IMR-90 (cell line): ENCODE measurements around the gene SLC38A3. TPM values are rescaled to one million over a fixed set of nuclear protein-coding genes. Genes with fewer than 3 reads are reported as not detected.

ENCODE experiments used
- ATAC-seq: fragments of 200-7000 bp; cut with Tn5 transposase; 2 replicates; pipeline ENCODE4 v1.9.1; 2020; ENCODE audit warnings: low read depth, mild to moderate bottlenecking, moderate library complexity
- BruUV-seq: library from RNA; stranded (reverse); fragments of 400-500 nt; replicated peaks from 2 replicates; lab custom pipeline; 2021; lab: Mats Ljungman, UMichigan
- CTCF ChIA-PET: fragments of 300-600 bp; formaldehyde crosslinking; extraction: SDS; loops from one replicate; lab custom pipeline; 2021; ENCODE audit warnings: antibody characterized with exemption; lab: Yijun Ruan, JAX
- POLR2A ChIA-PET: fragments of 300-600 bp; sonication (Branson Sonifier 250); formaldehyde crosslinking; loops from one replicate; lab custom pipeline; 2022; ENCODE audit warnings: antibody characterized with exemption; ENCODE audit not compliant: unreplicated experiment; lab: Charles Lee
- DNase-seq: peaks from one replicate; pipeline ENCODE4 v3.0.0; 2013
- H2AFZ ChIP-seq: replicated peaks from 2 replicates; pipeline ENCODE3; 2013; ENCODE audit warnings: low read length, mild to moderate bottlenecking; ENCODE audit not compliant: poor library complexity
- H2AK5ac ChIP-seq: 2 replicates; pipeline ENCODE4 v1.6.1; 2013; ENCODE audit warnings: low read depth, low read length, inconsistent platforms
- H2AK9ac ChIP-seq: replicated peaks from 2 replicates; pipeline ENCODE3; 2013; ENCODE audit warnings: mild to moderate bottlenecking, low read depth, low read length, moderate library complexity; ENCODE audit not compliant: poor library complexity
- H2BK120ac ChIP-seq: 2 replicates; pipeline ENCODE4 v1.6.1; 2013; ENCODE audit warnings: low read depth, low read length, inconsistent platforms
- H2BK15ac ChIP-seq: 3 replicates; pipeline ENCODE4 v1.6.1; 2013; ENCODE audit warnings: low read depth, low read length, inconsistent platforms
- H2BK20ac ChIP-seq: 2 replicates; pipeline ENCODE4 v1.6.1; 2013; ENCODE audit warnings: low read depth, mild to moderate bottlenecking, inconsistent platforms, low read length, moderate library complexity
- H2BK5ac ChIP-seq: 2 replicates; pipeline ENCODE4 v1.6.1; 2013; ENCODE audit warnings: mild to moderate bottlenecking, low read depth, low read length, inconsistent platforms; ENCODE audit not compliant: poor library complexity, severe bottlenecking
- H3K14ac ChIP-seq: replicated peaks from 2 replicates; pipeline ENCODE4 v1.6.1; 2013; ENCODE audit warnings: low read depth, low read length, inconsistent platforms
- H3K18ac ChIP-seq: 2 replicates; pipeline ENCODE4 v1.6.1; 2013; ENCODE audit warnings: low read depth, low read length, control low read depth
- H3K23ac ChIP-seq: 2 replicates; pipeline ENCODE4 v1.6.1; 2013; ENCODE audit warnings: low read depth, low read length, inconsistent platforms
- H3K27ac ChIP-seq: 2 replicates; pipeline ENCODE4 v1.5.1; 2013; ENCODE audit warnings: mild to moderate bottlenecking, control low read depth, low read length; ENCODE audit not compliant: insufficient read depth
- H3K27me3 ChIP-seq: 2 replicates; pipeline ENCODE4 v1.6.1; 2013; ENCODE audit warnings: low read length; ENCODE audit not compliant: control insufficient read depth, insufficient read depth
- H3K36me3 ChIP-seq: 2 replicates; pipeline ENCODE4 v1.6.1; 2013; ENCODE audit warnings: low read length, mixed read lengths; ENCODE audit not compliant: control insufficient read depth, insufficient read depth
- H3K4ac ChIP-seq: 2 replicates; pipeline ENCODE4 v1.6.1; 2013; ENCODE audit warnings: low read depth, low read length, inconsistent platforms
- H3K4me1 ChIP-seq: 2 replicates; pipeline ENCODE4 v1.6.1; 2013; ENCODE audit warnings: low read length, mixed read lengths; ENCODE audit not compliant: control insufficient read depth, insufficient read depth
- H3K4me2 ChIP-seq: 2 replicates; pipeline ENCODE4 v1.6.1; 2013; ENCODE audit warnings: low read depth, mild to moderate bottlenecking, control low read depth, low read length, moderate library complexity
- H3K4me3 ChIP-seq: 2 replicates; pipeline ENCODE4 v1.5.1; 2013; ENCODE audit warnings: low read depth, mild to moderate bottlenecking, control low read depth, low read length, moderate library complexity; ENCODE audit not compliant: insufficient read depth
- H3K56ac ChIP-seq: 2 replicates; pipeline ENCODE4 v1.6.1; 2013; ENCODE audit warnings: low read length, inconsistent platforms; ENCODE audit not compliant: insufficient read depth; ENCODE audit errors: extremely low read depth
- H3K79me1 ChIP-seq, 2 experiments: 2 replicates each; pipeline ENCODE4 v1.6.1; 2013; ENCODE audit warnings: low read length in 2 of 2, inconsistent platforms in 1 of 2, low read depth in 1 of 2
- H3K9ac ChIP-seq: 2 replicates; pipeline ENCODE4 v1.6.1; 2013; ENCODE audit warnings: low read depth, low read length, control low read depth
- H3K9me1 ChIP-seq: 2 replicates; pipeline ENCODE4 v1.6.1; 2013; ENCODE audit warnings: low read length, inconsistent platforms; ENCODE audit not compliant: insufficient read depth
- H3K9me3 ChIP-seq: 2 replicates; pipeline ENCODE4 v1.6.1; 2013; ENCODE audit warnings: low read length; ENCODE audit not compliant: control insufficient read depth, insufficient read depth
- H4K20me1 ChIP-seq: 2 replicates; pipeline ENCODE4 v1.6.1; 2013; ENCODE audit warnings: low read length, inconsistent platforms; ENCODE audit not compliant: insufficient read depth
- H4K5ac ChIP-seq: 2 replicates; pipeline ENCODE4 v1.6.1; 2013; ENCODE audit warnings: mild to moderate bottlenecking, low read depth, low read length, control low read depth
- H4K8ac ChIP-seq, 2 experiments: 2 replicates each; pipeline ENCODE4 v1.6.1; 2013; ENCODE audit warnings: low read depth in 2 of 2, low read length in 2 of 2, control low read depth in 1 of 2, inconsistent platforms in 1 of 2
- H4K91ac ChIP-seq: 2 replicates; pipeline ENCODE4 v1.6.1; 2013; ENCODE audit warnings: low read depth, low read length, inconsistent platforms; ENCODE audit not compliant: insufficient read depth
- BHLHE40 ChIP-seq: fragments of 150-350 bp; IDR thresholded peaks from 2 replicates; pipeline ENCODE4 v1.6.1; 2016; ENCODE audit warnings: mild to moderate bottlenecking, low read depth, low read length
- CEBPB ChIP-seq: IDR thresholded peaks from 2 replicates; pipeline ENCODE4 v1.6.1; 2012; ENCODE audit warnings: low read depth, low read length, improper control_type of control experiment
- CHD1 ChIP-seq: IDR thresholded peaks from 2 replicates; pipeline ENCODE4 v1.6.1; 2012; ENCODE audit warnings: low read depth, low read length, improper control_type of control experiment
- FOS ChIP-seq: fragments of 150-350 bp; IDR thresholded peaks from 2 replicates; pipeline ENCODE4 v1.6.1; 2016; ENCODE audit warnings: low read depth, low read length
- MAFK ChIP-seq: IDR thresholded peaks from 2 replicates; pipeline ENCODE4 v1.6.1; 2012; ENCODE audit warnings: low read depth, low read length, improper control_type of control experiment
- MAZ ChIP-seq: IDR thresholded peaks from 2 replicates; pipeline ENCODE4 v1.6.1; 2012; ENCODE audit warnings: low read depth, mild to moderate bottlenecking, low read length, improper control_type of control experiment, moderate library complexity, borderline replicate concordance
- MXI1 ChIP-seq: IDR thresholded peaks from 2 replicates; pipeline ENCODE4 v1.6.1; 2012; ENCODE audit warnings: low read depth, mild to moderate bottlenecking, low read length, moderate library complexity, borderline replicate concordance
- NFE2L2 ChIP-seq: fragments of 150-350 bp; IDR thresholded peaks from 2 replicates; pipeline ENCODE4 v1.6.1; 2016; ENCODE audit warnings: low read depth, mild to moderate bottlenecking, low read length
- POLR2A ChIP-seq: IDR thresholded peaks from 2 replicates; pipeline ENCODE4 v1.6.1; 2012; ENCODE audit warnings: mild to moderate bottlenecking, low read depth, low read length
- RAD21 ChIP-seq: IDR thresholded peaks from 2 replicates; pipeline ENCODE4 v1.6.1; 2012; ENCODE audit warnings: low read length, improper control_type of control experiment
- RCOR1 ChIP-seq: IDR thresholded peaks from 2 replicates; pipeline ENCODE4 v1.6.1; 2012; ENCODE audit warnings: mild to moderate bottlenecking, low read length, improper control_type of control experiment; ENCODE audit not compliant: insufficient replicate concordance
- RFX5 ChIP-seq: IDR thresholded peaks from 2 replicates; pipeline ENCODE4 v1.8.0; 2012; ENCODE audit warnings: low read depth, mild to moderate bottlenecking, low read length, moderate library complexity
- SMC3 ChIP-seq: fragments of 150-350 bp; IDR thresholded peaks from 2 replicates; pipeline ENCODE4 v1.6.1; 2016; ENCODE audit warnings: low read depth, mild to moderate bottlenecking, antibody characterized with exemption, low read length, moderate library complexity
- WGBS, 2 experiments: methylation state at CpG; one replicate each; pipeline versions ENCODE4 v1.1.5 to v1.1.7; 2013; ENCODE audit warnings: missing lambda C conversion rate in 2 of 2; ENCODE audit not compliant: insufficient read length in 1 of 2; ENCODE audit errors: extremely low coverage in 2 of 2; 5-methylcytosine and 5-hydroxymethylcytosine counted together
- dilution Hi-C: fragments of 300-500 bp; cut with HindIII; formaldehyde crosslinking; loops from one replicate; pipeline ENCODE4 v1.14.3; 2018; ENCODE audit warnings: low sequenced_read_pairs; ENCODE audit not compliant: unreplicated experiment
- in situ Hi-C: fragments of 300-500 bp; cut with MboI; formaldehyde crosslinking; loops from 3 replicates; pipeline ENCODE4 v1.14.3; 2019; ENCODE audit warnings: low sequenced_read_pairs, inconsistent platforms, mixed read lengths
- intact Hi-C: fragments of 100-400 bp; cut with micrococcal nuclease; formaldehyde crosslinking; loops from 2 replicates; pipeline ENCODE4 v1.10.0; 2022
- polyA plus RNA-seq, 3 experiments: library from polyadenylated mRNA; depleted of rRNA; stranded (reverse); fragments of >200 nt; gene quantifications; 2 replicates each; pipeline ENCODE4 v1.2.3, GENCODE V29; 2012; ENCODE audit warnings: low replicate concordance in 1 of 3
- total RNA-seq: library from RNA; depleted of rRNA; stranded (reverse); fragments of >200 nt; gene quantifications from 2 replicates; pipeline ENCODE4 v1.2.3, GENCODE V29; 2012
- TF ChIP-seq, protein P1 (sequence below): conservative IDR thresholded peaks from 2 replicates; pipeline ENCODE4 v1.5.1; 2012; ENCODE audit warnings: mild to moderate bottlenecking, low read depth, low read length, improper control_type of control experiment
- TF ChIP-seq, protein P2 (sequence below): fragments of 150-350 bp; IDR thresholded peaks from 2 replicates; pipeline ENCODE4 v1.6.1; 2016; ENCODE audit warnings: low read depth, mild to moderate bottlenecking, low read length, moderate library complexity, borderline replicate concordance
- TF ChIP-seq, protein P3 (sequence below): fragments of 150-350 bp; IDR thresholded peaks from 2 replicates; pipeline ENCODE4 v1.6.1; 2017; ENCODE audit warnings: mild to moderate bottlenecking, antibody characterized with exemption, low read length, low read depth

Gene SLC38A3
- total and polyA plus RNA-seq, 2 of the 4 experiments (the other 2 are of a cell fraction) = 0.12 to 0.36 TPM

DNA sequence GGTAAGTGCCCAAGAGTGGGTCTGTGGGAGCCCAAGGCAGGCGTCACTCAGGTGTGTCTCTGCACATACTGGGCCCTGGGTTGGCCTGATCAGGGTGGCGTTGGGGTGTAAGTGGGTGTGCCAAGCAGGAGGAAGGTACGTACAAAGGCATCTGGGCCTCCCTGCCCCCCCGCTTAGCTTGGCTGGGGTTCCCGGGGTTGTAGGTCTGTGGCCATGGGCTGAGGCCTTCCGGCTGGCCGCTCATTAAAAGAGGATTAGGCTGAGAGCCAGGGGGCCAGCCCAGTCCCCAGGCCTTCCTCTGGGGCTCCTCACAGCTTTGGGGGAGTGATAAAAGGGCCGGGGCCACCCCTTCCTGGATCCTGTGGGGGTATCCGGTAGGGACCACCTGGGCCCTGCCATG, 36.7 kb upstream of the SLC38A3 start:
- no peak for DNase-seq

More for the DNA sequence above, 36.7 kb upstream of the SLC38A3 start:
- dilution Hi-C loops = no loop called here
- TF ChIP-seq FOS = no peak
- no peak for TF ChIP-seq BHLHE40
- TF ChIP-seq CHD1 = no peak
- TF ChIP-seq MAFK = no peak
- no peak for TF ChIP-seq RCOR1
- no peak for TF ChIP-seq RFX5
- no peak for TF ChIP-seq MXI1
- no peak for TF ChIP-seq SMC3
- TF ChIP-seq, protein P1, sequence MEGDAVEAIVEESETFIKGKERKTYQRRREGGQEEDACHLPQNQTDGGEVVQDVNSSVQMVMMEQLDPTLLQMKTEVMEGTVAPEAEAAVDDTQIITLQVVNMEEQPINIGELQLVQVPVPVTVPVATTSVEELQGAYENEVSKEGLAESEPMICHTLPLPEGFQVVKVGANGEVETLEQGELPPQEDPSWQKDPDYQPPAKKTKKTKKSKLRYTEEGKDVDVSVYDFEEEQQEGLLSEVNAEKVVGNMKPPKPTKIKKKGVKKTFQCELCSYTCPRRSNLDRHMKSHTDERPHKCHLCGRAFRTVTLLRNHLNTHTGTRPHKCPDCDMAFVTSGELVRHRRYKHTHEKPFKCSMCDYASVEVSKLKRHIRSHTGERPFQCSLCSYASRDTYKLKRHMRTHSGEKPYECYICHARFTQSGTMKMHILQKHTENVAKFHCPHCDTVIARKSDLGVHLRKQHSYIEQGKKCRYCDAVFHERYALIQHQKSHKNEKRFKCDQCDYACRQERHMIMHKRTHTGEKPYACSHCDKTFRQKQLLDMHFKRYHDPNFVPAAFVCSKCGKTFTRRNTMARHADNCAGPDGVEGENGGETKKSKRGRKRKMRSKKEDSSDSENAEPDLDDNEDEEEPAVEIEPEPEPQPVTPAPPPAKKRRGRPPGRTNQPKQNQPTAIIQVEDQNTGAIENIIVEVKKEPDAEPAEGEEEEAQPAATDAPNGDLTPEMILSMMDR = no peak
- TF ChIP-seq, protein P2, sequence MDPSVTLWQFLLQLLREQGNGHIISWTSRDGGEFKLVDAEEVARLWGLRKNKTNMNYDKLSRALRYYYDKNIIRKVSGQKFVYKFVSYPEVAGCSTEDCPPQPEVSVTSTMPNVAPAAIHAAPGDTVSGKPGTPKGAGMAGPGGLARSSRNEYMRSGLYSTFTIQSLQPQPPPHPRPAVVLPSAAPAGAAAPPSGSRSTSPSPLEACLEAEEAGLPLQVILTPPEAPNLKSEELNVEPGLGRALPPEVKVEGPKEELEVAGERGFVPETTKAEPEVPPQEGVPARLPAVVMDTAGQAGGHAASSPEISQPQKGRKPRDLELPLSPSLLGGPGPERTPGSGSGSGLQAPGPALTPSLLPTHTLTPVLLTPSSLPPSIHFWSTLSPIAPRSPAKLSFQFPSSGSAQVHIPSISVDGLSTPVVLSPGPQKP = no peak
- no peak for TF ChIP-seq MAZ
- TF ChIP-seq NFE2L2 = no peak
- no peak for TF ChIP-seq CEBPB
- no peak for TF ChIP-seq RAD21
- TF ChIP-seq, protein P3, sequence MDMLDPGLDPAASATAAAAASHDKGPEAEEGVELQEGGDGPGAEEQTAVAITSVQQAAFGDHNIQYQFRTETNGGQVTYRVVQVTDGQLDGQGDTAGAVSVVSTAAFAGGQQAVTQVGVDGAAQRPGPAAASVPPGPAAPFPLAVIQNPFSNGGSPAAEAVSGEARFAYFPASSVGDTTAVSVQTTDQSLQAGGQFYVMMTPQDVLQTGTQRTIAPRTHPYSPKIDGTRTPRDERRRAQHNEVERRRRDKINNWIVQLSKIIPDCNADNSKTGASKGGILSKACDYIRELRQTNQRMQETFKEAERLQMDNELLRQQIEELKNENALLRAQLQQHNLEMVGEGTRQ = no peak
- TF ChIP-seq POLR2A = no peak
- H2AK9ac ChIP-seq = no peak overlapping the region
- H3K9me3 ChIP-seq = no peaks in the 10 kb centered on the region
- peak overlapping the region in 1 of 2 experiments; percentile 4; a peak in 1 of 4 replicates for H4K8ac ChIP-seq
- no peak overlapping the region for H3K4me3 ChIP-seq
- H3K9me1 ChIP-seq = peaks cover 40% of the 10 kb centered on the region
- ChIA-PET POLR2A (no interaction called here), CTCF (no interaction called here)
- no peak overlapping the region for H3K56ac ChIP-seq
- peak overlapping the region; percentile 59 for H2AK5ac ChIP-seq
- no TSS peak for BruUV-seq
- H2BK15ac ChIP-seq = no peak overlapping the region
- peaks cover 54% of the 10 kb centered on the region for H3K4me1 ChIP-seq
- H3K36me3 ChIP-seq = no peaks in the 10 kb centered on the region
- H3K23ac ChIP-seq = no peak overlapping the region
- H3K4ac ChIP-seq = peak overlapping the region; percentile 43
- no peak for ATAC-seq
- WGBS, 2 experiments = 64% methylated on average over 5 of the region's 9 CpGs; no CpG with 5 or more reads in 1 of the 2 experiments
- no peak overlapping the region for H2BK5ac ChIP-seq
- H4K5ac ChIP-seq = no peak overlapping the region
- H3K14ac ChIP-seq = peak overlapping the region; percentile 26; the same call in 1 of the 2 replicates
- H4K20me1 ChIP-seq = peaks cover 4% of the 10 kb centered on the region; the same call in 1 of the 2 replicates
- H3K18ac ChIP-seq = no peak overlapping the region
- no peak overlapping the region for H3K4me2 ChIP-seq
- H2AFZ ChIP-seq = no peak overlapping the region
- in situ Hi-C loops = no loop called here
- peak overlapping the region; percentile 22 for H2BK120ac ChIP-seq
- no peaks in the 10 kb centered on the region for H3K27me3 ChIP-seq
- intact Hi-C loops = no loop called here
- H3K79me1 ChIP-seq = peaks cover 15 to 87% of the 10 kb centered on the region in 2 experiments; a peak in 3 of 4 replicates
- no peak overlapping the region; the same call in 1 of the 2 replicates for H3K27ac ChIP-seq
- H2BK20ac ChIP-seq = no peak overlapping the region
- H3K9ac ChIP-seq = no peak overlapping the region
- no peak overlapping the region for H4K91ac ChIP-seq
